Fibroblast of peridontal ligament (primary cell): ENCODE results near the gene HS2ST1.
A peak's percentile ranks its signal among the peaks of the same experiment; 100 is the strongest.

Source experiments
- DNase-seq: peaks from one replicate; pipeline ENCODE4 v3.0.0-alpha.2; 2010; ENCODE audit errors: extremely low read depth

The HS2ST1 gene

GRCh38 chr1:87137342-87137739 is 222.9 kb downstream of the HS2ST1 start:
- no peak for DNase-seq

GRCh38 chr1:87140831-87141540 is 226.6 kb downstream of the HS2ST1 start:
- no peak for DNase-seq

- DNase-seq = no peak
Measured at GRCh38 chr1:87141556-87141955, 227.1 kb downstream of the HS2ST1 start.

DNA sequence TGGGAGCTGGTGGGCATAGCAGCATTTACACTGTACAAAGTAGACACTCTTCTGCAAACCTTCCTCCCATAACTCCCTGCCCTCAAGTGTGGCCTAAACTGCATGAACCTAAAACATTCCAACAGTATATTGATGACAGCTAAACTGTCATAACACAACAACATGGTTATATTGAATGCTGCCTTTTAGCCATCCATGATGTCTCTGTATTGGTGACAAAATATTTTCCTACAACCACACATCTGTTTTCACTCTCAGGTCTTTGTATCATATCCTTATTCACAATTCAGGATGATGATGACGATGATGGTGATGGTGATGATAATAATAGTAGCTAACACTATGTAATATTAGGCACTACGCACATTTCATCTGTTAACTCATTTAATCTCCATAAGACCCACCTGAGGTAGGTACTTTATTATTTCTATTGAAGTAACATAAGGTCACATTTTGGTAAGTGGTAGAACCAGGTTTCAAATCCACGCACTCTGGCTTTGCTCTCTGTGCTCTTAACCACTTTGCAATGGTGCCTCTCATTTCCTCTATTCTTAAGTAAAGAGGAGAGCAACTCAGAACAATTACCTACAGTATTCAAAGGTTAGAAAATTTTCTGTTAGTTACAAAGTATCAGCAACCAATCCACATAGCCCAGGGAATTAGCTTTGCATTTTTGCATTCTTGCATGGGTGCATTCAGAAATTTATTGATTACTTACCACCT is 229.1 kb downstream of the HS2ST1 start:
- DNase-seq = no peak

DNA sequence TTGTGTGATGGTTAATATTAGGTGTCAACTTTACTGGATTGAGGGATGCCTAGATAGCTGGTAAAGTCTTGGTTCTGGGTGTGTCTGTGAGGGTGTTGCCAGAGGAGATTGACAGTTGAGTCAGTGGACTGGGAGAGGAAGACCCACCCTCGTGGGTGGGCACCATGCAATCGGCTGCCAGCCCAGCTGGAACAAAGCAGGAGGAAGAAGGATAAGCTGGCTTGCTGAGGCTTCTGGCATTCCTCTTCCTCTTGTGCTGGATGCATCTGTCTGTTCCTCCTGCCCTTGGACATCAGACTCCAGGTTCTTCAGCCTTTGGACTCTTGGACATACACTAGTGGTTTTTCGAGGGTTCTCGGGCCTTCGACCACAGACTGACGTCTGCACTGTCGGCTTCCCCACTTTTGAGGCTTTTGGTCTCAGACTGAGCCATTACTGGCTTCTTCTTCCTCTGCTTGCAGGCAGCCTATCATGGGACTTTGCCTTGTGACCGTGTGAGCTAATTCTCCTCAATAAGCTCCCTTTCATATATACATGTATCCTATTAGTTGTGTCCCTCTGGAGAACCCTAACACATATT is 230.0 kb downstream of the HS2ST1 start:
- no peak for DNase-seq

GRCh38 chr1:87144981-87145380 is 230.5 kb downstream of the HS2ST1 start:
- DNase-seq = no peak

DNA sequence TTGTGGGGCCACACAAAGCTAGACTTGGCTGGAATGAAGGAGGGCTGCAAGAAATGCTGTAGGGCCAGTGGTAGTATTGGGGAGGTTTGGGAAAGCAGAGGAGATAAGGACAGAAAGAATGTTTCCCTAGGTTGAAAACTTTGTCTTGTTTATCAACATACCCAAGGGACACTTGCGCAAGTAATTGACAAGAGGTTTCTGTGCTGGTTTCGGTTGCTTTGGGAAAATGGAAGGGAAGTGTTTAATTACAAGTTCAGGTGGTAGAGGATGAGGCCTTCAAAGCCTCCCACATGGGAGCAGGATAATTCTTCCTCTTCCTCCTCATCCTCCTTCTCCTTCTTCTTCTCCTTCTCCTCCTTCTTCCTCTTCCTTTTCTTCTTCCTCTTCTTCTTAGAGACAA is 232.1 kb downstream of the HS2ST1 start:
- DNase-seq = no peak

DNA sequence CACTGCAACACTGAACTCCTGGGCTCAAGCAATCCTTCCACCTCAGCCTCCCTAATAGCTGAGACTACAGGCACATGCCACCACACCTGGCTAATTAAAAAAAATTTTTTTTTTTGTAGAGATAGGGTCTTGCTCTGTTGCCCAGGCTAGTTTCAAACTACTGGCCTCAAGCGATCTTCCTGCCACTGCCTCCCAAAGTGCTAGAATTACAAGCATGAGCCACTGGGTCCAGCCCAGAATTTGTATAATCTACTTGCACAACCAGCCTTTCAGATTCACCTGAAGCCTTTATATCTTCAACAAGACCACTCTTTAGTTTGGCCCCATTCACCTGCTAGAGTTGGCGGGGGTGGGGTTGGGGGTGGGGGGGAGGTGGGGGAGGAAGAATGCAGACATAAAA is 232.6 kb downstream of the HS2ST1 start:
- no peak for DNase-seq

- no peak for DNase-seq
Measured at GRCh38 chr1:87147851-87148250, 233.4 kb downstream of the HS2ST1 start.

GRCh38 chr1:87148661-87149060 is 234.2 kb downstream of the HS2ST1 start:
- DNase-seq = no peak

GRCh38 chr1:87149241-87150041 is 235.0 kb downstream of the HS2ST1 start:
- peak; percentile 64 for DNase-seq

DNA sequence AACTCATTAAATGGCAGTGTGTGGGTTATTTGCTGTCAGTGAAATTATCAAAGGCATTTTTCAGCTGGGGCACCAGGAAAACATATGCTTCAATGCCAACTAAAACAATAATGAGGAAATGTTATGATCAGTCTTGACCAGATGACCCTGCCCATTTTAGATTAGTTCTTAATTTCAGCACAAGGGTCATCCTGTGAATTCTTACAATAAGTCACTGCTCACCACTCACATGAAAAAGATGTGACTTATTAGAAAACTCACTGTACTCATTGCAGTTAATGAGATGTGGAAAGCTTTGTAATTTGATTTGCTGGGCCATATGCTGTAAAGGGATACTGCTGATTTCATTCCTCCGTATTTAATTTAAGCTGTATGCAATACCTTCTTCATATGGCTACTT is 235.7 kb downstream of the HS2ST1 start:
- no peak for DNase-seq

- peak; percentile 59 for DNase-seq
Measured at GRCh38 chr1:87151500-87152421, 237.3 kb downstream of the HS2ST1 start.

- DNase-seq = no peak
Measured at GRCh38 chr1:87154384-87154783, 239.9 kb downstream of the HS2ST1 start.

DNA sequence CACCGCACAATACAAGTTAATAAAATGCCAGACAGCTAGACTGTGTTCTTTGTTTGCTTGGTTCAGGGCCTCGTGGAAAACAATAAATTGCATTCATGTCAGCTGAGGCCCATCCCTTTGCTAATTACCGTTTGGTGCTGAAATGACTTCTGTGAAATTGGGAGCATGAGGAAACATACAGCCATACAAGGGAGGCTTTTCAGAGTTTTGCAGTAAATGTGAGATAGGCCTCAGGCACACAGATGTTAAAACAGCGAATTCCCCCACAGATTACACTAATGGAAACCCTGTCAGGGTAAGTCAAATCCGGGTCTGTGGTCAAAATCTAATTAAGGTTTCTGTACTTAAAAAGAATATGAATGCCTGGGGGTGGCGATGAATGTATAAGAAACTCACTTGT is 240.7 kb downstream of the HS2ST1 start:
- DNase-seq = no peak

DNA sequence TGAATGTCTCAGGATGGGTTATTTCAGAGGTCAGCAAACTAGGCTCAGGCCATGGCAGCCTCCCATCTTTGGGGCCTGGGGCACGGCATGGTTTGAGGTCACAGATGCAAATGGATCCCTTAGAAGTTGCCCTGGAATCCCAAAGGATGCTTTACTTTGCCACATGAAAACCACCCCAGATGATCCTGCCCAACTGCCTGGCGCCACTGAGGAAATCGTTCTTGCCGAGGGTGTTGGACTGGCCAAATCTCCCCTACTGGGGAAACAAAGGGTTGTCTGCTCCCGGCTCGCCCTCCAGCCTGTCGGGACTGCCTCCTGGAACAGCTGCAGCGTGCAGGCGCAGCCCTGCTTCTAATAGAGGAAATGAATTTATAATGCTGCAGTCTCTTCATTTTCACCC is 241.2 kb downstream of the HS2ST1 start:
- no peak for DNase-seq

DNA sequence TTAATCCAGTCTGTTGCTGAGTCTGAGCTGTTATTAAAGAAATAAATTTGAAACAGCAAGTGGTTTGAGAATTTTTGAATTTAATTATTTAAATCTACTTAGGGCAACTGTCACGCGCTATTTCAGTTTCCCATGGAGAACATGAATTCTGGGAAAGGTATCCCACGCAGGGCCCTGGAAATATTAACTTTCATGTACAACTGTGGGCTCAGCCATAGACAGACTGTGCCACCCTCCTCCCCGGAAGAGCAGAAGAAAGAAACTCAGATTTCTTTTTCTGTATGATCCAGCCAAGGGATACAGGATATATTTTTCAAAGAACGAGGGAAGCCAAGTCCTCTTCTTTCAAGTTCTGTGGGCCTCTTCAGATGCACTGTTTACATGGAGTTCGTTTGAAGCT is 241.7 kb downstream of the HS2ST1 start:
- no peak for DNase-seq

DNA sequence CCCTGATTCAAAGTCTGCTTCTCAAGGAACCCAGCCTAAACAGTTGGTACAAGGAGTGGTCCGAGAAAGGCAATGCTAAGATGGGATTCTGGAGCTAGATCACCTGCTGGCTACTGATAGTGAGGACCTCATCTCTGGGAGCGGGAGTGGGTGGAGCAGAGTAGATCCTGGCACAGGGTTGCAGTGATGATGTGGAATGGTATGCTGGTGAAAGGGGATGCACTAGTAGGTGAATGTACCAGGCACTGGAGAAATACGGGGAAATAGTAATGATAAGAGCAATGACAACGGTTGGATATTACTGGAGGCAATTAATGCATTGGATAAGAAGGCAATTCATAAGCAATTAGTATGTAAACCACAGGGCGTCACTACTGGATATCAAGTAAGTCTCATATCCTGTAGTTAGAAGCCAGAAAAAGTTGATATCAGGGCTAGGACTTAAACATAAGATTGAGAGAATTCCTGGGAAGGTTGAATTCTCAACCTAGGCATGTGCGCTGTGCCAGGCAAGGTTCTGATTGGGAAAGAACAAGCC is 245.0 kb downstream of the HS2ST1 start:
- DNase-seq = no peak
